ENCODE data around the gene ATF6.

GRCh38 chr1:161790587-161791317 lies 24.6 kb downstream of the ATF6 start:
- TF ChIP-seq, protein P1, sequence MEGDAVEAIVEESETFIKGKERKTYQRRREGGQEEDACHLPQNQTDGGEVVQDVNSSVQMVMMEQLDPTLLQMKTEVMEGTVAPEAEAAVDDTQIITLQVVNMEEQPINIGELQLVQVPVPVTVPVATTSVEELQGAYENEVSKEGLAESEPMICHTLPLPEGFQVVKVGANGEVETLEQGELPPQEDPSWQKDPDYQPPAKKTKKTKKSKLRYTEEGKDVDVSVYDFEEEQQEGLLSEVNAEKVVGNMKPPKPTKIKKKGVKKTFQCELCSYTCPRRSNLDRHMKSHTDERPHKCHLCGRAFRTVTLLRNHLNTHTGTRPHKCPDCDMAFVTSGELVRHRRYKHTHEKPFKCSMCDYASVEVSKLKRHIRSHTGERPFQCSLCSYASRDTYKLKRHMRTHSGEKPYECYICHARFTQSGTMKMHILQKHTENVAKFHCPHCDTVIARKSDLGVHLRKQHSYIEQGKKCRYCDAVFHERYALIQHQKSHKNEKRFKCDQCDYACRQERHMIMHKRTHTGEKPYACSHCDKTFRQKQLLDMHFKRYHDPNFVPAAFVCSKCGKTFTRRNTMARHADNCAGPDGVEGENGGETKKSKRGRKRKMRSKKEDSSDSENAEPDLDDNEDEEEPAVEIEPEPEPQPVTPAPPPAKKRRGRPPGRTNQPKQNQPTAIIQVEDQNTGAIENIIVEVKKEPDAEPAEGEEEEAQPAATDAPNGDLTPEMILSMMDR (IDR thresholded peaks at IDR 0.05): no peak
- no peak for TF ChIP-seq POLR2A (IDR thresholded peaks at IDR 0.05)
